HepG2 (cell line): Measurements from ENCODE around the gene BRMS1. TPM values are rescaled to one million over a fixed set of nuclear protein-coding genes. Genes with fewer than 3 reads are reported as not detected.

Experiments used
- MIER3 ChIP-seq: IDR thresholded peaks from 2 replicates; pipeline ENCODE4 v1.6.1; 2016; ENCODE audit warnings: missing compliant biosample characterization, borderline replicate concordance
- MLLT10 ChIP-seq: sonication (generic); formaldehyde crosslinking; IDR thresholded peaks from 2 replicates; pipeline ENCODE4 v1.4.0; 2020; ENCODE audit warnings: missing genetic modification reagents
- NCOA1 ChIP-seq: sonication (generic); formaldehyde crosslinking; IDR thresholded peaks from 2 replicates; pipeline ENCODE4 v1.9.0; 2021; ENCODE audit warnings: missing genetic modification reagents
- REL ChIP-seq: sonication (generic); formaldehyde crosslinking; conservative IDR thresholded peaks from 2 replicates; pipeline ENCODE4 v1.8.0; 2022; ENCODE audit warnings: mild to moderate bottlenecking, missing genetic modification reagents, moderate library complexity
- SNAPC2 ChIP-seq: sonication (generic); formaldehyde crosslinking; IDR thresholded peaks from 2 replicates; pipeline ENCODE4 v1.8.1; 2022; ENCODE audit warnings: mild to moderate bottlenecking, missing genetic modification reagents
- SRSF9 ChIP-seq: fragments of 200-400 bp; formaldehyde crosslinking; IDR thresholded peaks from 2 replicates; pipeline ENCODE4 v1.6.1; 2018; ENCODE audit warnings: borderline replicate concordance, mild to moderate bottlenecking, low read depth, low read length; ENCODE audit not compliant: insufficient read depth, poor library complexity, severe bottlenecking
- ZMYM2 ChIP-seq: sonication (generic); formaldehyde crosslinking; IDR thresholded peaks from 2 replicates; pipeline ENCODE4 v1.8.0; 2022; ENCODE audit warnings: mild to moderate bottlenecking, missing genetic modification reagents
- ZNF331 ChIP-seq: sonication (generic); formaldehyde crosslinking; IDR thresholded peaks from 2 replicates; pipeline ENCODE4 v1.4.0; 2020; ENCODE audit warnings: missing genetic modification reagents
- ZSCAN5A ChIP-seq: sonication (generic); formaldehyde crosslinking; IDR thresholded peaks from 2 replicates; pipeline ENCODE4 v1.8.0; 2022; ENCODE audit warnings: mild to moderate bottlenecking, missing genetic modification reagents, borderline replicate concordance
- polyA plus RNA-seq, 8 experiments: library from polyadenylated mRNA; depleted of rRNA in 3 of 8; stranded (reverse) in 7 of 8; unstranded in 1 of 8; fragments of >200 nt; fragmentation: Illumina TruSeq in 4 of 8; extraction: Trizol in 4 of 8; gene quantifications; 2 replicates each; pipeline versions ENCODE4 v1.2.1 to v1.2.3, GENCODE V29; 2011 to 2016; ENCODE audit warnings: low read depth in 4 of 8, missing spikeins in 1 of 8, mixed read lengths in 1 of 8; ENCODE audit not compliant: insufficient read depth in 1 of 8
- total RNA-seq, 5 experiments: library from RNA; depleted of rRNA; stranded (reverse); fragments of >200 nt; fragmentation: Illumina TruSeq; extraction: Trizol; gene quantifications; 2 replicates each; pipeline ENCODE4 v1.2.3, GENCODE V29; 2016; ENCODE audit warnings: low read depth in 1 of 5
- TF ChIP-seq, protein P1 (sequence below): sonication (generic); formaldehyde crosslinking; IDR thresholded peaks from 2 replicates; pipeline ENCODE4 v1.5.1; 2020; ENCODE audit warnings: mild to moderate bottlenecking, missing genetic modification reagents, borderline replicate concordance
- TF ChIP-seq, protein P2 (sequence below): sonication (generic); formaldehyde crosslinking; IDR thresholded peaks from 2 replicates; pipeline ENCODE4 v1.4.0; 2020; ENCODE audit warnings: missing genetic modification reagents
- TF ChIP-seq, protein P3 (sequence below): sonication (generic); formaldehyde crosslinking; IDR thresholded peaks from 2 replicates; pipeline ENCODE4 v1.4.0; 2020; ENCODE audit warnings: mild to moderate bottlenecking, missing genetic modification reagents
- TF ChIP-seq, protein P4 (sequence below), 2 experiments: IDR thresholded peaks; 2 replicates each; pipeline ENCODE4 v1.6.1; 2011 to 2012; ENCODE audit warnings: low read length in 2 of 2, borderline replicate concordance in 1 of 2, low read depth in 1 of 2, mild to moderate bottlenecking in 1 of 2, moderate library complexity in 1 of 2

Gene BRMS1
- total and polyA plus RNA-seq, 2 of the 13 experiments (the other 11 are each of a cell fraction or from before 2014, with no cell fraction given): 15.8 to 55.7 TPM

DNA sequence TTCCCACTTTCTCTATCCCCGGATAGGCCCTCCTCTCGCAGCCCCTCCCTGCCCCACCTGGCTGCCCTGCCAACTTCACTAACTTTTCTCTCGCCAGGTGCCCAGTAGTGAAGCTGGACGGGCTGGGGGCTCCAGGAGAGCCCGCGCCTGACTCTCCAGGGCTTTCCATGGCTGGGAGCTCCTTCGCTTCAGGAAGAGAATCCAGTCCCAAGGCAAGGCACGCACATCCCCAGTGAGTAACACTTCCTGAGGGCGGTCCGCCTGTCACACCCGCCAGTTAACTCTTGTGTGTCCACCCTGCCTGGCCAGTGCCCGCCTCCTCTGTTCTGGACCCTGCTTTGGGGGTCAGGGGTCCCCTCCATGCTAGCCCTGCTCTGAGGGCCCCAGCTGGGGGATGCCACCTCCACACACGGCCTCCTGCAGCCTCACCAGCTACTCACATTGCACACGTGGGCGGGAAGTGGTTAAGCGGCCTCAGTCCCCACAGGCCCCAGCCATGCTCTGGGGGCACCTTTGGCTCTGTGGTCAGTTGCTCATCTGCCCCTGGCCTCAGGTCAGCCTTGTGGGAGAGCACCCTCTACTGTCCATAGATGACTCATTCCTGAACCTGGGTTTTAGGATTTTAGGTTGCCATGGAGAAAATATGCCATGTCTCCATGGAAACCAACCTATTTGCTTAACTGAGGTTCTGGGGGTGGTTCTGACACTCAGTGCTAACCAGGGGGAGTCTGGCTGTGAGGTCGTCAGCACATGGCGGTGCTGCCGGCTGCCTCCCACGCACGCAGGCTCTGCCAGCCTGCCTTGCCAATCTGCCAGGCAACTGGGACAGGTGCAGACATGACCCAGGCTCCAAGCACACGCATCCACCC lies 8.4 kb downstream of the BRMS1 start, which contains the start of gene RIN1 (continued):
- TF ChIP-seq, protein P1, sequence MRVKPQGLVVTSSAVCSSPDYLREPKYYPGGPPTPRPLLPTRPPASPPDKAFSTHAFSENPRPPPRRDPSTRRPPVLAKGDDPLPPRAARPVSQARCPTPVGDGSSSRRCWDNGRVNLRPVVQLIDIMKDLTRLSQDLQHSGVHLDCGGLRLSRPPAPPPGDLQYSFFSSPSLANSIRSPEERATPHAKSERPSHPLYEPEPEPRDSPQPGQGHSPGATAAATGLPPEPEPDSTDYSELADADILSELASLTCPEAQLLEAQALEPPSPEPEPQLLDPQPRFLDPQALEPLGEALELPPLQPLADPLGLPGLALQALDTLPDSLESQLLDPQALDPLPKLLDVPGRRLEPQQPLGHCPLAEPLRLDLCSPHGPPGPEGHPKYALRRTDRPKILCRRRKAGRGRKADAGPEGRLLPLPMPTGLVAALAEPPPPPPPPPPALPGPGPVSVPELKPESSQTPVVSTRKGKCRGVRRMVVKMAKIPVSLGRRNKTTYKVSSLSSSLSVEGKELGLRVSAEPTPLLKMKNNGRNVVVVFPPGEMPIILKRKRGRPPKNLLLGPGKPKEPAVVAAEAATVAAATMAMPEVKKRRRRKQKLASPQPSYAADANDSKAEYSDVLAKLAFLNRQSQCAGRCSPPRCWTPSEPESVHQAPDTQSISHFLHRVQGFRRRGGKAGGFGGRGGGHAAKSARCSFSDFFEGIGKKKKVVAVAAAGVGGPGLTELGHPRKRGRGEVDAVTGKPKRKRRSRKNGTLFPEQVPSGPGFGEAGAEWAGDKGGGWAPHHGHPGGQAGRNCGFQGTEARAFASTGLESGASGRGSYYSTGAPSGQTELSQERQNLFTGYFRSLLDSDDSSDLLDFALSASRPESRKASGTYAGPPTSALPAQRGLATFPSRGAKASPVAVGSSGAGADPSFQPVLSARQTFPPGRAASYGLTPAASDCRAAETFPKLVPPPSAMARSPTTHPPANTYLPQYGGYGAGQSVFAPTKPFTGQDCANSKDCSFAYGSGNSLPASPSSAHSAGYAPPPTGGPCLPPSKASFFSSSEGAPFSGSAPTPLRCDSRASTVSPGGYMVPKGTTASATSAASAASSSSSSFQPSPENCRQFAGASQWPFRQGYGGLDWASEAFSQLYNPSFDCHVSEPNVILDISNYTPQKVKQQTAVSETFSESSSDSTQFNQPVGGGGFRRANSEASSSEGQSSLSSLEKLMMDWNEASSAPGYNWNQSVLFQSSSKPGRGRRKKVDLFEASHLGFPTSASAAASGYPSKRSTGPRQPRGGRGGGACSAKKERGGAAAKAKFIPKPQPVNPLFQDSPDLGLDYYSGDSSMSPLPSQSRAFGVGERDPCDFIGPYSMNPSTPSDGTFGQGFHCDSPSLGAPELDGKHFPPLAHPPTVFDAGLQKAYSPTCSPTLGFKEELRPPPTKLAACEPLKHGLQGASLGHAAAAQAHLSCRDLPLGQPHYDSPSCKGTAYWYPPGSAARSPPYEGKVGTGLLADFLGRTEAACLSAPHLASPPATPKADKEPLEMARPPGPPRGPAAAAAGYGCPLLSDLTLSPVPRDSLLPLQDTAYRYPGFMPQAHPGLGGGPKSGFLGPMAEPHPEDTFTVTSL (CRISPR knock-in tag): peak; percentile 72; the same call in 1 of the 2 replicates
- TF ChIP-seq SNAPC2: 0 out of 2 replicates have a peak, but pooled peaks have one; percentile 57
- TF ChIP-seq MIER3: peak; percentile 81; the same call in 1 of the 2 replicates
- TF ChIP-seq, protein P2, sequence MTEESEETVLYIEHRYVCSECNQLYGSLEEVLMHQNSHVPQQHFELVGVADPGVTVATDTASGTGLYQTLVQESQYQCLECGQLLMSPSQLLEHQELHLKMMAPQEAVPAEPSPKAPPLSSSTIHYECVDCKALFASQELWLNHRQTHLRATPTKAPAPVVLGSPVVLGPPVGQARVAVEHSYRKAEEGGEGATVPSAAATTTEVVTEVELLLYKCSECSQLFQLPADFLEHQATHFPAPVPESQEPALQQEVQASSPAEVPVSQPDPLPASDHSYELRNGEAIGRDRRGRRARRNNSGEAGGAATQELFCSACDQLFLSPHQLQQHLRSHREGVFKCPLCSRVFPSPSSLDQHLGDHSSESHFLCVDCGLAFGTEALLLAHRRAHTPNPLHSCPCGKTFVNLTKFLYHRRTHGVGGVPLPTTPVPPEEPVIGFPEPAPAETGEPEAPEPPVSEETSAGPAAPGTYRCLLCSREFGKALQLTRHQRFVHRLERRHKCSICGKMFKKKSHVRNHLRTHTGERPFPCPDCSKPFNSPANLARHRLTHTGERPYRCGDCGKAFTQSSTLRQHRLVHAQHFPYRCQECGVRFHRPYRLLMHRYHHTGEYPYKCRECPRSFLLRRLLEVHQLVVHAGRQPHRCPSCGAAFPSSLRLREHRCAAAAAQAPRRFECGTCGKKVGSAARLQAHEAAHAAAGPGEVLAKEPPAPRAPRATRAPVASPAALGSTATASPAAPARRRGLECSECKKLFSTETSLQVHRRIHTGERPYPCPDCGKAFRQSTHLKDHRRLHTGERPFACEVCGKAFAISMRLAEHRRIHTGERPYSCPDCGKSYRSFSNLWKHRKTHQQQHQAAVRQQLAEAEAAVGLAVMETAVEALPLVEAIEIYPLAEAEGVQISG (CRISPR knock-in tag): peak; percentile 90
- no peak for TF ChIP-seq MLLT10
- no peak for TF ChIP-seq ZMYM2 (CRISPR knock-in tag)
- TF ChIP-seq, protein P3, sequence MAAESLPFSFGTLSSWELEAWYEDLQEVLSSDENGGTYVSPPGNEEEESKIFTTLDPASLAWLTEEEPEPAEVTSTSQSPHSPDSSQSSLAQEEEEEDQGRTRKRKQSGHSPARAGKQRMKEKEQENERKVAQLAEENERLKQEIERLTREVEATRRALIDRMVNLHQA: no peak
- TF ChIP-seq, protein P4, sequence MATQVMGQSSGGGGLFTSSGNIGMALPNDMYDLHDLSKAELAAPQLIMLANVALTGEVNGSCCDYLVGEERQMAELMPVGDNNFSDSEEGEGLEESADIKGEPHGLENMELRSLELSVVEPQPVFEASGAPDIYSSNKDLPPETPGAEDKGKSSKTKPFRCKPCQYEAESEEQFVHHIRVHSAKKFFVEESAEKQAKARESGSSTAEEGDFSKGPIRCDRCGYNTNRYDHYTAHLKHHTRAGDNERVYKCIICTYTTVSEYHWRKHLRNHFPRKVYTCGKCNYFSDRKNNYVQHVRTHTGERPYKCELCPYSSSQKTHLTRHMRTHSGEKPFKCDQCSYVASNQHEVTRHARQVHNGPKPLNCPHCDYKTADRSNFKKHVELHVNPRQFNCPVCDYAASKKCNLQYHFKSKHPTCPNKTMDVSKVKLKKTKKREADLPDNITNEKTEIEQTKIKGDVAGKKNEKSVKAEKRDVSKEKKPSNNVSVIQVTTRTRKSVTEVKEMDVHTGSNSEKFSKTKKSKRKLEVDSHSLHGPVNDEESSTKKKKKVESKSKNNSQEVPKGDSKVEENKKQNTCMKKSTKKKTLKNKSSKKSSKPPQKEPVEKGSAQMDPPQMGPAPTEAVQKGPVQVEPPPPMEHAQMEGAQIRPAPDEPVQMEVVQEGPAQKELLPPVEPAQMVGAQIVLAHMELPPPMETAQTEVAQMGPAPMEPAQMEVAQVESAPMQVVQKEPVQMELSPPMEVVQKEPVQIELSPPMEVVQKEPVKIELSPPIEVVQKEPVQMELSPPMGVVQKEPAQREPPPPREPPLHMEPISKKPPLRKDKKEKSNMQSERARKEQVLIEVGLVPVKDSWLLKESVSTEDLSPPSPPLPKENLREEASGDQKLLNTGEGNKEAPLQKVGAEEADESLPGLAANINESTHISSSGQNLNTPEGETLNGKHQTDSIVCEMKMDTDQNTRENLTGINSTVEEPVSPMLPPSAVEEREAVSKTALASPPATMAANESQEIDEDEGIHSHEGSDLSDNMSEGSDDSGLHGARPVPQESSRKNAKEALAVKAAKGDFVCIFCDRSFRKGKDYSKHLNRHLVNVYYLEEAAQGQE (IDR thresholded peaks at IDR 0.05; ENCODE audit: borderline replicate concordance in 1 of 2, low read depth in 1 of 2, low read length in 2 of 2): no peak; a peak in 1 of 4 replicates
- 0 out of 2 replicates have a peak, but pooled peaks have one; percentile 54 for TF ChIP-seq ZNF331 (CRISPR knock-in tag)
- TF ChIP-seq SRSF9: no peak
- TF ChIP-seq ZSCAN5A (CRISPR knock-in tag): no peak
- TF ChIP-seq REL (CRISPR knock-in tag): no peak
- no peak for TF ChIP-seq NCOA1 (CRISPR knock-in tag)
